GM03348 (cell line): ENCODE measurements around the gene METTL13.

Experiments
- DNase-seq: peaks from one replicate; pipeline ENCODE4 v3.0.0; 2012; ENCODE audit warnings: low spot score

METTL13 gene

GRCh38 chr1:171781176-171781875 lies at the start of gene METTL13:
METTL13 (plus strand) TSS chr1:171781660; CDS start chr1:171781968, 308 bp downstream.
- peak; percentile 98 for DNase-seq

GRCh38 chr1:171736196-171736595 lies 45.3 kb upstream of the METTL13 start:
- DNase-seq: no peak

- DNase-seq: peak; percentile 24
Measured at GRCh38 chr1:171738911-171739310, 42.5 kb upstream of the METTL13 start.

GRCh38 chr1:171739656-171740055 lies 41.8 kb upstream of the METTL13 start:
- DNase-seq: no peak

GRCh38 chr1:171740356-171740863 lies 41.0 kb upstream of the METTL13 start:
- DNase-seq: no peak

GRCh38 chr1:171740987-171741871 lies 40.2 kb upstream of the METTL13 start:
- peak; percentile 51 for DNase-seq

- DNase-seq: peak; percentile 93
Measured at GRCh38 chr1:171741872-171742576, 39.4 kb upstream of the METTL13 start, which contains the start of gene VAMP4. VAMP4 (minus strand) TSS chr1:171742065; CDS start chr1:171738414, 3,651 bp downstream.

- peak; percentile 57 for DNase-seq
Measured at GRCh38 chr1:171742577-171742922, 38.9 kb upstream of the METTL13 start.

GRCh38 chr1:171743081-171743870 lies 38.2 kb upstream of the METTL13 start:
- peak; percentile 52 for DNase-seq

GRCh38 chr1:171744986-171745385 lies 36.5 kb upstream of the METTL13 start:
- no peak for DNase-seq

- no peak for DNase-seq
Measured at GRCh38 chr1:171748651-171749050, 32.8 kb upstream of the METTL13 start.

GRCh38 chr1:171751221-171751620 lies 30.2 kb upstream of the METTL13 start:
- no peak for DNase-seq

- no peak for DNase-seq
Measured at GRCh38 chr1:171753182-171753581, 28.3 kb upstream of the METTL13 start.

GRCh38 chr1:171753685-171754352 lies 27.6 kb upstream of the METTL13 start:
- peak; percentile 9 for DNase-seq

GRCh38 chr1:171754353-171754705 lies 27.1 kb upstream of the METTL13 start:
- DNase-seq: peak; percentile 88

- DNase-seq: peak; percentile 11
Measured at GRCh38 chr1:171754971-171755370, 26.5 kb upstream of the METTL13 start.

GRCh38 chr1:171756856-171757255 lies 24.6 kb upstream of the METTL13 start:
- DNase-seq: no peak

GRCh38 chr1:171758011-171758410 lies 23.4 kb upstream of the METTL13 start:
- no peak for DNase-seq

GRCh38 chr1:171762143-171762563 lies 19.3 kb upstream of the METTL13 start:
- no peak for DNase-seq

GRCh38 chr1:171763764-171764163 lies 17.7 kb upstream of the METTL13 start:
- DNase-seq: no peak

GRCh38 chr1:171769171-171769570 lies 12.3 kb upstream of the METTL13 start:
- no peak for DNase-seq
